NB4 (cell line): ENCODE measurements around the gene CCN6.
"Not testable (repeated sequence)": the region's sequence is repeated elsewhere in the genome, so short reads cannot be mapped to it uniquely, and the experiment has no call there.

Experiments used
- DNase-seq: peaks from one replicate; pipeline ENCODE4 v3.0.0; 2010; ENCODE audit warnings: low read depth
- H3K4me3 ChIP-seq: one replicate; pipeline ENCODE4 v1.5.1; 2011; ENCODE audit warnings: mild to moderate bottlenecking, low read depth, low read length, moderate library complexity
- CTCF ChIP-seq: IDR thresholded peaks from one replicate; pipeline ENCODE4 v1.5.1; 2012; ENCODE audit warnings: low read depth, low read length
- MAX ChIP-seq: IDR thresholded peaks from 2 replicates; pipeline ENCODE4 v1.6.1; 2011; ENCODE audit warnings: low read depth, low read length
- MYC ChIP-seq: IDR thresholded peaks from 2 replicates; pipeline ENCODE4 v1.6.1; 2011; ENCODE audit warnings: low read depth, low read length
- POLR2A ChIP-seq: IDR thresholded peaks from 2 replicates; pipeline ENCODE4 v1.6.1; 2011; ENCODE audit warnings: mild to moderate bottlenecking; ENCODE audit not compliant: insufficient read length; ENCODE audit errors: extremely low read depth

CCN6 gene

GRCh38 chr6:112087136-112087911, 33.4 kb downstream of the CCN6 start, which contains the start of the genes FAM229B and TUBE1:
FAM229B (plus strand) TSS chr6:112087591; CDS start chr6:112099284, 11,693 bp downstream.
TUBE1 (minus strand) TSS chr6:112087482; CDS start chr6:112087434, 48 bp downstream.
- DNase-seq = peak; percentile 98
- peak; percentile 62; the same call in 1 of the 2 replicates for TF ChIP-seq MAX
- peak; percentile 4 for TF ChIP-seq MYC
- TF ChIP-seq POLR2A = peak; percentile 74
- TF ChIP-seq CTCF = no peak
- peak within 1 kb of the TSS; percentile 97 for H3K4me3 ChIP-seq

- DNase-seq = no peak
- H3K4me3 ChIP-seq = peak overlapping the region; percentile 97
- TF ChIP-seq POLR2A (no peak), MAX (no peak)
Measured at GRCh38 chr6:112087916-112088315, 34.0 kb downstream of the CCN6 start.

GRCh38 chr6:112096901-112097300, 43.0 kb downstream of the CCN6 start:
- no peak for DNase-seq
- TF ChIP-seq MAX (no peak), POLR2A (no peak), CTCF (no peak)

GRCh38 chr6:112100561-112100960, 46.7 kb downstream of the CCN6 start:
- no peak overlapping the region for H3K4me3 ChIP-seq
- TF ChIP-seq POLR2A (no peak), CTCF (no peak), MAX (no peak), MYC (no peak)
- no peak for DNase-seq

More at GRCh38 chr6:112096901-112097300, 43.0 kb downstream of the CCN6 start:
- H3K4me3 ChIP-seq = no peak overlapping the region

- not testable (repeated sequence) for H3K4me3 ChIP-seq, DNase-seq
Measured at GRCh38 chr6:112106026-112106425, 52.1 kb downstream of the CCN6 start.

- TF ChIP-seq MAX (no peak), CTCF (no peak), MYC (no peak), POLR2A (no peak)
Measured at GRCh38 chr6:112106562-112106961, 52.7 kb downstream of the CCN6 start.

More at GRCh38 chr6:112106562-112106961, 52.7 kb downstream of the CCN6 start:
- no peak for DNase-seq
- H3K4me3 ChIP-seq = no peak overlapping the region
